Kidney glomerular epithelial cell (primary cell): ENCODE data around the gene UMAD1.
"Not testable (repeated sequence)": the region's sequence is repeated elsewhere in the genome, so short reads cannot be mapped to it uniquely, and the experiment has no call there.

Experiments
- DNase-seq: peaks from one replicate; lab custom pipeline; 2025; lab: John Stamatoyannopoulos, UW

The UMAD1 gene

GRCh38 chr7:7798510-7798909, 158.0 kb downstream of the UMAD1 start:
- no peak for DNase-seq

- DNase-seq, result no peak
Observed at GRCh38 chr7:7799138-7799537, 158.6 kb downstream of the UMAD1 start.

GRCh38 chr7:7802531-7802930, 162.0 kb downstream of the UMAD1 start:
- no peak for DNase-seq

GRCh38 chr7:7803715-7804178, 163.2 kb downstream of the UMAD1 start:
- no peak for DNase-seq

GRCh38 chr7:7804822-7805221, 164.3 kb downstream of the UMAD1 start:
- DNase-seq, result not testable (repeated sequence)

GRCh38 chr7:7805511-7806153, 165.1 kb downstream of the UMAD1 start:
- DNase-seq, result no peak

- no peak for DNase-seq
Observed at GRCh38 chr7:7808156-7808555, 167.6 kb downstream of the UMAD1 start.

GRCh38 chr7:7808626-7809025, 168.1 kb downstream of the UMAD1 start:
- no peak for DNase-seq

- DNase-seq, result no peak
Observed at GRCh38 chr7:7810380-7810779, 169.8 kb downstream of the UMAD1 start.

GRCh38 chr7:7810826-7811225, 170.3 kb downstream of the UMAD1 start:
- DNase-seq, result no peak

GRCh38 chr7:7812112-7812511, 171.6 kb downstream of the UMAD1 start:
- no peak for DNase-seq

GRCh38 chr7:7815395-7815794, 174.8 kb downstream of the UMAD1 start:
- no peak for DNase-seq

GRCh38 chr7:7816084-7816483, 175.5 kb downstream of the UMAD1 start:
- DNase-seq, result no peak

- DNase-seq, result no peak
Observed at GRCh38 chr7:7816816-7817536, 176.4 kb downstream of the UMAD1 start.

- no peak for DNase-seq
Observed at GRCh38 chr7:7817748-7818147, 177.2 kb downstream of the UMAD1 start.

GRCh38 chr7:7818179-7818578, 177.6 kb downstream of the UMAD1 start:
- not testable (repeated sequence) for DNase-seq

GRCh38 chr7:7819442-7820247, 179.1 kb downstream of the UMAD1 start:
- no peak for DNase-seq

GRCh38 chr7:7820409-7820808, 179.9 kb downstream of the UMAD1 start:
- no peak for DNase-seq

- no peak for DNase-seq
Observed at GRCh38 chr7:7820939-7821338, 180.4 kb downstream of the UMAD1 start.

- no peak for DNase-seq
Observed at GRCh38 chr7:7821517-7821916, 181.0 kb downstream of the UMAD1 start.

- not testable (repeated sequence) for DNase-seq
Observed at GRCh38 chr7:7825294-7825693, 184.7 kb downstream of the UMAD1 start.

GRCh38 chr7:7829667-7830066, 189.1 kb downstream of the UMAD1 start:
- DNase-seq, result no peak
